LNCAP (cell line): ENCODE results near the gene KANSL2.

Experiments
- CTCF ChIP-seq: fragments of 450-650 bp; IDR thresholded peaks from 2 replicates; pipeline ENCODE4 v1.5.1; 2017; ENCODE audit warnings: mild to moderate bottlenecking

Gene KANSL2

GRCh38 chr12:48671231-48671856 lies 10.7 kb downstream of the KANSL2 start:
- TF ChIP-seq CTCF: no peak

- no peak for TF ChIP-seq CTCF
These were observed 13.0 kb downstream of the KANSL2 start for GRCh38 chr12:48668996-48669395.

GRCh38 chr12:48659863-48660262 lies 22.2 kb downstream of the KANSL2 start:
- TF ChIP-seq CTCF: no peak

- TF ChIP-seq CTCF: no peak
These were observed 30.4 kb downstream of the KANSL2 start for GRCh38 chr12:48651681-48652080.

GRCh38 chr12:48643011-48643410 lies 39.0 kb downstream of the KANSL2 start:
- TF ChIP-seq CTCF: no peak

- TF ChIP-seq CTCF: no peak
These were observed 41.2 kb downstream of the KANSL2 start for GRCh38 chr12:48640854-48641253.

GRCh38 chr12:48640428-48640827 lies 41.6 kb downstream of the KANSL2 start:
- no peak for TF ChIP-seq CTCF

GRCh38 chr12:48631071-48631470 lies 51.0 kb downstream of the KANSL2 start:
- no peak for TF ChIP-seq CTCF
